ENCODE results near the gene RHOF. TPM values are rescaled to one million over a fixed set of nuclear protein-coding genes. Genes with fewer than 3 reads are reported as not detected.

RHOF gene
- total and polyA plus RNA-seq, 2 of the 13 experiments (the other 11 are each of a cell fraction or from before 2014, with no cell fraction given), result 14.6 to 32.2 TPM

- TF ChIP-seq POGK (CRISPR knock-in tag; conservative IDR thresholded peaks at IDR 0.05) (no peak), MIER2 (CRISPR knock-in tag; IDR thresholded peaks at IDR 0.05) (no peak), ARID3A (IDR thresholded peaks at IDR 0.05; ENCODE audit: low read depth, low read length) (no peak), ZSCAN21 (CRISPR knock-in tag; IDR thresholded peaks at IDR 0.05; ENCODE audit: borderline replicate concordance) (peak; percentile 86; the same call in 1 of the 2 replicates), HDAC2 (CRISPR knock-in tag; IDR thresholded peaks at IDR 0.05) (peak; percentile 64; the same call in 1 of the 2 replicates), NPAS2 (CRISPR knock-in tag; IDR thresholded peaks at IDR 0.05; ENCODE audit: borderline replicate concordance) (no peak), ZFP91 (CRISPR knock-in tag; IDR thresholded peaks at IDR 0.05; ENCODE audit: borderline replicate concordance) (peak; percentile 15; the same call in 1 of the 2 replicates), ZKSCAN8 (CRISPR knock-in tag; IDR thresholded peaks at IDR 0.05; ENCODE audit: borderline replicate concordance) (peak; percentile 96), ZNF574 (CRISPR knock-in tag; IDR thresholded peaks at IDR 0.05) (peak; percentile 53; the same call in 1 of the 2 replicates), ZNF616 (CRISPR knock-in tag; IDR thresholded peaks at IDR 0.05; ENCODE audit: low read depth) (no peak), ZNF280B (CRISPR knock-in tag; IDR thresholded peaks at IDR 0.05; ENCODE audit: borderline replicate concordance) (no peak), ZNF747 (CRISPR knock-in tag; IDR thresholded peaks at IDR 0.05; ENCODE audit: borderline replicate concordance) (peak; percentile 75; the same call in 1 of the 2 replicates), ZNF761 (CRISPR knock-in tag; conservative IDR thresholded peaks at IDR 0.05) (no peak)
Observed at GRCh38 chr12:121795034-121795968, 1.8 kb upstream of the RHOF start (continued).

Measured in HepG2 (cell line).